NCI-H82 treated with DMSO at 0.1 percent for 48 hours (cell line): ENCODE results near the gene AKAP12.
A peak's percentile ranks its signal among the peaks of the same experiment; 100 is the strongest.

Experiments
- DNase-seq: peaks from one replicate; lab custom pipeline; 2025; ENCODE audit not compliant: unreplicated experiment; lab: John Stamatoyannopoulos, UW

The AKAP12 gene

GRCh38 chr6:151279891-151280290 lies 40.1 kb downstream of the AKAP12 start:
- DNase-seq: no peak

GRCh38 chr6:151280859-151281258 lies 41.1 kb downstream of the AKAP12 start:
- no peak for DNase-seq

GRCh38 chr6:151284012-151284411 lies 44.2 kb downstream of the AKAP12 start:
- DNase-seq: no peak

GRCh38 chr6:151284548-151285017 lies 44.8 kb downstream of the AKAP12 start:
- no peak for DNase-seq

GRCh38 chr6:151285122-151285521 lies 45.4 kb downstream of the AKAP12 start:
- no peak for DNase-seq

- DNase-seq: no peak
Measured at GRCh38 chr6:151286214-151286613, 46.4 kb downstream of the AKAP12 start.

- DNase-seq: no peak
Measured at GRCh38 chr6:151288712-151289398, 49.1 kb downstream of the AKAP12 start.

GRCh38 chr6:151289399-151290007 lies 49.7 kb downstream of the AKAP12 start:
- DNase-seq: no peak

- peak; percentile 69 for DNase-seq
Measured at GRCh38 chr6:151290877-151291721, 51.3 kb downstream of the AKAP12 start.

GRCh38 chr6:151291722-151292059 lies 51.9 kb downstream of the AKAP12 start:
- DNase-seq: no peak

GRCh38 chr6:151292974-151293687 lies 53.4 kb downstream of the AKAP12 start:
- DNase-seq: no peak

GRCh38 chr6:151293688-151294016 lies 53.9 kb downstream of the AKAP12 start:
- no peak for DNase-seq

- no peak for DNase-seq
Measured at GRCh38 chr6:151294561-151295101, 54.9 kb downstream of the AKAP12 start.

GRCh38 chr6:151297886-151298285 lies 58.1 kb downstream of the AKAP12 start:
- DNase-seq: no peak

- no peak for DNase-seq
Measured at GRCh38 chr6:151299011-151299410, 59.2 kb downstream of the AKAP12 start.

GRCh38 chr6:151300267-151300991 lies 60.7 kb downstream of the AKAP12 start:
- no peak for DNase-seq

- DNase-seq: no peak
Measured at GRCh38 chr6:151301547-151301946, 61.8 kb downstream of the AKAP12 start.

GRCh38 chr6:151303231-151303630 lies 63.5 kb downstream of the AKAP12 start:
- DNase-seq: no peak

GRCh38 chr6:151306269-151306783 lies 66.6 kb downstream of the AKAP12 start:
- DNase-seq: no peak

GRCh38 chr6:151307501-151307900 lies 67.7 kb downstream of the AKAP12 start:
- DNase-seq: no peak
